Measurements from ENCODE around the gene SNX30. TPM values are rescaled to one million over a fixed set of nuclear protein-coding genes. Genes with fewer than 3 reads are reported as not detected.

SNX30 gene
- total and polyA plus RNA-seq, 4 experiments from 2014 or later: 0.73 to 10.9 (median 7.4) TPM

DNA sequence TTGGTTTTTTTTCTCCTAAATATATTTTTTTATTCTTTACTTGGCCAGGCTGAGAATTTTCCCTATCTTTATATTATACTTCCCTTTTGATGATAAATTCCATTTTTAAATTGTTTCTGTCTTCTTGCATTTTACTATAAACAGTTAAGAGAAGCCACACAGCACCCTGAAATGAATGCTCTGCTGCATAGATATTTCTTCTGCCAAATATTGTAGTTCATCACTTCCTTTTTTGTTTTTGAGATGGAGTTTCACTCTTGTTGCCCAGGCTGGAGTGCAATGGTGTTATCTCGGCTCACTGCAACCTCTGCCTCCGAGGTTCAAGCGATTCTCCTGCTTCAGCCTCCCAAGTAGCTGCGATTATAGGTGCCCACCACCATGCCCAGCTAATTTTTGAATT is 24.1 kb upstream of the SNX30 start:
- H3K4me1 Mint-ChIP-seq: peaks cover 0 to 1% (median 0%) of the 10 kb centered on the region in 4 donors
- Histone ChIP-seq H3K4me1 (ENCODE audit: insufficient read depth, low read length) (no peaks in the 10 kb centered on the region), H3K36me3 (ENCODE audit: insufficient read depth, low read length) (no peaks in the 10 kb centered on the region), H3K27ac (ENCODE audit: low read depth, low read length) (no peak overlapping the region), H3K27me3 (ENCODE audit: insufficient read depth, low read length) (no peaks in the 10 kb centered on the region), H3K9me3 (ENCODE audit: control insufficient read depth in 1 of 2, low read length in 2 of 2) (no peaks in the 10 kb centered on the region), H3K4me3 (ENCODE audit: low read length in 2 of 2) (no peak overlapping the region)
- no peaks in the 10 kb centered on the region for H3K27me3 Mint-ChIP-seq
- no peak for DNase-seq
- POLR2A ChIA-PET (ENCODE audit: partially characterized antibody): interaction anchor here (1.4 kb wide), 1 partner anchor 9 kb away, joined by 5 read pairs; the partner anchor contains the start of gene INIP
- H3K36me3 Mint-ChIP-seq: no peaks in the 10 kb centered on the region
- no peak overlapping the region for H3K27ac Mint-ChIP-seq
- CTCF ChIA-PET (ENCODE audit: partially characterized antibody): no interaction called here
- no peaks in the 10 kb centered on the region for H3K9me3 Mint-ChIP-seq
- intact Hi-C loops (cut with micrococcal nuclease): no loop called here
- H3K4me3 Mint-ChIP-seq: no peak overlapping the region

DNA sequence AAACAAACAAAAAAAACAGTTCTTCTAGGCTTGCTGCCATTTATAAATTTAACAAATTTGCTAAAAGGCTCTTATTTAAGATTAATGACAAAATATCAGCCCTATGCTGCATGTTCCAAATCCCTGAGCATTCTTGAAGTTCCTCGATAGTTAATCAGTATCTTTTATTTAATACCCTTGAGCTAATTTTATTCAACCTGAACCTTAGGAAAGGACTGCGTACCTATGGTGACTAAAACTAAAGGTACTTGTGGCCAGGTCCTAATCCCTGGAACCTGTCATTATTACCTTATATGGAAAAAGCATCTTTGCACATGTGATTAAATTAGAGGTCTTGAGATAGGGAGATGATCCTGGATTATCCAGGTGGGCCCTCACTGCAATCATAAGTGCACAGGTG is 22.2 kb upstream of the SNX30 start:
- no peaks in the 10 kb centered on the region for H3K27me3 ChIP-seq (ENCODE audit: insufficient read depth, low read length)
- intact Hi-C loops (cut with micrococcal nuclease): no loop called here
- H3K27ac ChIP-seq (ENCODE audit: low read depth, low read length): no peak overlapping the region
- H3K27me3 Mint-ChIP-seq: no peaks in the 10 kb centered on the region
- no peaks in the 10 kb centered on the region for H3K36me3 ChIP-seq (ENCODE audit: insufficient read depth, low read length)
- no peak overlapping the region for H3K4me3 Mint-ChIP-seq
- H3K4me1 Mint-ChIP-seq: peaks cover 0 to 1% (median 0%) of the 10 kb centered on the region in 4 donors
- CTCF ChIA-PET (ENCODE audit: partially characterized antibody): no interaction called here
- no peak overlapping the region for H3K4me3 ChIP-seq (ENCODE audit: low read length in 2 of 2)
- H3K9me3 Mint-ChIP-seq: no peaks in the 10 kb centered on the region
- H3K36me3 Mint-ChIP-seq: no peaks in the 10 kb centered on the region
- DNase-seq: no peak
- H3K4me1 ChIP-seq (ENCODE audit: insufficient read depth, low read length): no peaks in the 10 kb centered on the region
- no peaks in the 10 kb centered on the region for H3K9me3 ChIP-seq (ENCODE audit: control insufficient read depth in 1 of 2, low read length in 2 of 2)
- H3K27ac Mint-ChIP-seq: no peak overlapping the region
- POLR2A ChIA-PET (ENCODE audit: partially characterized antibody): no interaction called here

DNA sequence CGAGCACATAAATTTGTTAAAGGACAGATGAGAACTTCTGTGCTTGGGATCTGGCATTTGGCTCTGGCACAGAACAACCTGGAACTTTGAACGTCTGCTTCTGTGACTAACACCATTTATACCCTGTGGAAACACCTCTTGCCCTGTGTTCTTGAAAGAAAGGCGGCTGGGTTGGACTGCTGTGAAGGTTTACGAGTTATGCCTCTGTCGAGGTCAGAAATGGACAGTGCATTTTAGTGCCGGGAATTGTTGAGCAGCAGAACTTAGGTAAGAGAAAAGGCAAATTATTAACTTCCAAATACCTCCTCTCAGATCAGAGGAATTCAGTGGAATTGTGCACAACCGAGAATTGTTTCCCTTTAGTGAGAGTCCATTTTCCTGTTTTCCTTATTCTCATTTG is 18.6 kb upstream of the SNX30 start:
- Mint-ChIP-seq H3K27me3 (no peaks in the 10 kb centered on the region), H3K36me3 (no peaks in the 10 kb centered on the region), H3K9me3 (no peaks in the 10 kb centered on the region), H3K27ac (no peak overlapping the region), H3K4me3 (no peak overlapping the region), H3K4me1 (peaks cover 2 to 10% (median 5%) of the 10 kb centered on the region in 4 donors)
- ChIA-PET POLR2A (ENCODE audit: partially characterized antibody) (no interaction called here), CTCF (ENCODE audit: partially characterized antibody) (no interaction called here)
- H3K4me1 ChIP-seq (ENCODE audit: insufficient read depth, low read length): no peaks in the 10 kb centered on the region
- no peaks in the 10 kb centered on the region for H3K36me3 ChIP-seq (ENCODE audit: insufficient read depth, low read length)
- no peak overlapping the region for H3K4me3 ChIP-seq (ENCODE audit: low read length in 2 of 2)
- no peaks in the 10 kb centered on the region for H3K27me3 ChIP-seq (ENCODE audit: insufficient read depth, low read length)
- DNase-seq: no peak
- no peaks in the 10 kb centered on the region for H3K9me3 ChIP-seq (ENCODE audit: control insufficient read depth in 1 of 2, low read length in 2 of 2)
- no peak overlapping the region for H3K27ac ChIP-seq (ENCODE audit: low read depth, low read length)
- intact Hi-C loops (cut with micrococcal nuclease): no loop called here

DNA sequence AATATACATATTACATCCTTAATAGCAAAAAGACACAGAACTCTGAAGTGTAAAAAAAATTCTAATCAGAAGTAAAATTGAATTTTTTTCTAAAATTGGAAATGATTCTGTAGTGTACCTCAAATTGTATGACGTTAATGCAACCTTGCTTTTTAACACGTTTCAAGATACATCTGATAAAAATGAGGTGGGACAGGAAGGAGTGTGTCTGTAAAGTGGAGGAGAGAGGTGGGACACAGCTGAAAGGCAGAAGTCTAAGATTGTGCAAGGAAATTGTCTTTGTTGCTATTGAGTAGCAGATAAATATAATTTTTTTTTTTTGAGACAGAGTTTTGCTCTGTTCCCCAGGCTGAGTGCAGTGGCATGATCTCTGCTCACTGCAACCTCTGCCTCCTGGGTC is 15.7 kb upstream of the SNX30 start:
- Mint-ChIP-seq H3K27ac (peak overlapping the region in 6 of 7 donors; percentile 1 to 84 (median 70)), H3K4me1 (peaks cover 2 to 13% (median 5%) of the 10 kb centered on the region in 4 donors)

DNA sequence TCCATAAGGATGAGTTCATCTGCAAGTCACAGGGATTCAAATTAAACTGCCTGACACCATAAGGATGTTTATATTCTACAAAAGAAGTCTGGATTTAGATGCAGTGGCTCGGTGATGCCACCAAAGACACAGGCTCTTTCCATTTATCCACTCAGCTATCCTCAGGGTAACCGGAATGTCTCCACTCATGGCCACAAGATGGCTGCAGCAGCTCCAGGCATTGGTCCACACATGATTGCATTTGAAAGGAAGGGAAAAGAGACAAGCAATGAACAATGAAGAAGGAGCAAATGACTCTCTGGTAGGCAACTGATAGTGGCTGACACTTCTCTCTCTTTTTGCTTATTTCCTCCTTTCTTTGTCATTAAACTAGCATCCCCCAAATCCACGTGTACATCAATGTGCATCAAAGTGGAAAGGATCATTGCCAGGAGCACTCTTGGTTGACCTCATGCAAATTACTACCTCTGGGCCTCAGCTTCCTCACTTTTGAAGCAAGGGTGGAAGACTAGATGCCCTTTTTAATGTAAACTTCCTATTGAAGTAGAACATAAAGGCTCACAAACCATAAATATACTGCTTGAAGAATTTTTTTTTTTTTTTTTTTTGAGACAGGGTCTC is 7.2 kb upstream of the SNX30 start:
- no peak for DNase-seq
- peaks cover 19% of the 10 kb centered on the region for H3K4me1 ChIP-seq (ENCODE audit: insufficient read depth, low read length)
- Mint-ChIP-seq H3K27me3 (no peaks in the 10 kb centered on the region), H3K36me3 (no peaks in the 10 kb centered on the region), H3K4me1 (peaks cover 13 to 36% (median 25%) of the 10 kb centered on the region in 4 donors), H3K27ac (peak overlapping the region in 2 of 7 donors; percentile 57 to 73), H3K4me3 (no peak overlapping the region), H3K9me3 (no peaks in the 10 kb centered on the region)
- CTCF ChIA-PET (ENCODE audit: partially characterized antibody): interaction anchor here (1.0 to 1.3 kb wide), 2 partner anchors 27 to 50 kb away, joined by 3 to 4 read pairs; no protein-coding TSS in a partner anchor
- H3K27ac ChIP-seq (ENCODE audit: low read depth, low read length): no peak overlapping the region
- no peaks in the 10 kb centered on the region for H3K36me3 ChIP-seq (ENCODE audit: insufficient read depth, low read length)
- H3K9me3 ChIP-seq (ENCODE audit: control insufficient read depth in 1 of 2, low read length in 2 of 2): no peaks in the 10 kb centered on the region
- H3K4me3 ChIP-seq (ENCODE audit: low read length in 2 of 2): no peak overlapping the region
- no peaks in the 10 kb centered on the region for H3K27me3 ChIP-seq (ENCODE audit: insufficient read depth, low read length)
- intact Hi-C loops (cut with micrococcal nuclease): no loop called here
- POLR2A ChIA-PET (ENCODE audit: partially characterized antibody): no interaction called here

More for the DNA sequence above, 15.7 kb upstream of the SNX30 start:
- H3K4me1 ChIP-seq (ENCODE audit: insufficient read depth, low read length): no peaks in the 10 kb centered on the region
- DNase-seq: peak in 4 of 5 donors; percentile 28 to 45 (median 30)
- intact Hi-C loops (cut with micrococcal nuclease): no loop called here
- POLR2A ChIA-PET (ENCODE audit: partially characterized antibody): interaction anchor here (1.3 kb wide), 1 partner anchor 17 kb away, joined by 4 read pairs; the partner anchor contains the start of gene INIP
- CTCF ChIA-PET (ENCODE audit: partially characterized antibody): no interaction called here
- peak overlapping the region in 1 of 8 donors; percentile 17 for H3K4me3 Mint-ChIP-seq
- H3K36me3 ChIP-seq (ENCODE audit: insufficient read depth, low read length): no peaks in the 10 kb centered on the region
- no peaks in the 10 kb centered on the region for H3K36me3 Mint-ChIP-seq
- H3K27me3 ChIP-seq (ENCODE audit: insufficient read depth, low read length): no peaks in the 10 kb centered on the region
- no peak overlapping the region for H3K4me3 ChIP-seq (ENCODE audit: low read length in 2 of 2)
- H3K27me3 Mint-ChIP-seq: no peaks in the 10 kb centered on the region
- H3K9me3 Mint-ChIP-seq: no peaks in the 10 kb centered on the region
- no peaks in the 10 kb centered on the region for H3K9me3 ChIP-seq (ENCODE audit: control insufficient read depth in 1 of 2, low read length in 2 of 2)
- H3K27ac ChIP-seq (ENCODE audit: low read depth, low read length): no peak overlapping the region

DNA sequence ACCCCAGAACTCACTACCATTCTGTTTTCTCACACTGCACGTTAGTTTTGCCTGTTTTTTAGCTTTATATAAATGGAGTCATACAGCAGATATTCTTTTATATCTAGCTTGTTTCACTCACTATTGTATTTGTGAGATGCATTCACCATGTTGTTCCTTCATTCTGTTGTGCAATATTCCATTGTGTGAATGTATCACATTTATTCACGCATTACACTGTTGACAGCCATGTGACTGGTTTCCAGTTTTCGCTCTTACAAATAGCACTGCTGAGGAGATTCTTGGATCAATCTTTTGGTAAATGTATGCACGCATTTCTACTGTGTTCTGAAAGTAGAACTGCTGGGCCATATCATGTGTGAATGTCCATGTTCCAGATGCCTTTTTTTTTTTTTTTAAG is 6.4 kb upstream of the SNX30 start:
- no peaks in the 10 kb centered on the region for H3K27me3 Mint-ChIP-seq
- Histone ChIP-seq H3K27me3 (ENCODE audit: insufficient read depth, low read length) (no peaks in the 10 kb centered on the region), H3K4me3 (ENCODE audit: low read length in 2 of 2) (no peak overlapping the region), H3K27ac (ENCODE audit: low read depth, low read length) (no peak overlapping the region), H3K36me3 (ENCODE audit: insufficient read depth, low read length) (no peaks in the 10 kb centered on the region), H3K4me1 (ENCODE audit: insufficient read depth, low read length) (peaks cover 25% of the 10 kb centered on the region), H3K9me3 (ENCODE audit: control insufficient read depth in 1 of 2, low read length in 2 of 2) (no peaks in the 10 kb centered on the region)
- H3K27ac Mint-ChIP-seq: no peak overlapping the region
- CTCF ChIA-PET (ENCODE audit: partially characterized antibody): interaction anchor here (0.8 kb wide), 2 partner anchors 49 to 986 kb away, joined by 3 to 4 read pairs; no protein-coding TSS in a partner anchor
- no peak for DNase-seq
- peaks cover 16 to 44% (median 28%) of the 10 kb centered on the region in 4 donors for H3K4me1 Mint-ChIP-seq
- H3K36me3 Mint-ChIP-seq: no peaks in the 10 kb centered on the region
- intact Hi-C loops (cut with micrococcal nuclease): no loop called here
- H3K9me3 Mint-ChIP-seq: no peaks in the 10 kb centered on the region
- H3K4me3 Mint-ChIP-seq: no peak overlapping the region
- POLR2A ChIA-PET (ENCODE audit: partially characterized antibody): no interaction called here

DNA sequence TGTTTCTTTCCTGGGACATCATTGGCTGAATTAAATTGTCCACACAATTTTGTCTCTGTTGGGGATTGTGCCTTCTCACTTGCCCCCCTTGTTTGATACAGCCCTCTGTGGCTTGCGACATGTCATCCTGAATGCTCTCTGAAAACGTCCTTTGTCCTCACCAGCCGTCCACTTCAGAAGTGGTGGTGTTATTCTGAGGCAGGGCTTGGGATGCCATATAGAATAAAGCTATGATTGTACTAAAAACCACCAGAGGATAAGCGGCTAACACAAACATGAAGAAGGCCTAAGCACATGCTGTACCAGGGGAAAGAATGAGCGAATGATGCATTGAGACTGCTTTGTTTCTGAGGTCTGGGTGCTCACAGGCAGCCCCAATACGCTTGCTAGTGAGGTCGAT is 3.5 kb upstream of the SNX30 start:
- CTCF ChIA-PET (ENCODE audit: partially characterized antibody): interaction anchor here (1.0 to 1.5 kb wide), 2 partner anchors 46 kb away, joined by 3 read pairs; no protein-coding TSS in a partner anchor
- no peaks in the 10 kb centered on the region for H3K36me3 Mint-ChIP-seq

More for the DNA sequence above, 3.5 kb upstream of the SNX30 start:
- Histone ChIP-seq H3K27ac (ENCODE audit: low read depth, low read length) (no peak overlapping the region), H3K4me1 (ENCODE audit: insufficient read depth, low read length) (peaks cover 31% of the 10 kb centered on the region), H3K27me3 (ENCODE audit: insufficient read depth, low read length) (no peaks in the 10 kb centered on the region), H3K36me3 (ENCODE audit: insufficient read depth, low read length) (no peaks in the 10 kb centered on the region), H3K4me3 (ENCODE audit: low read length in 2 of 2) (no peak overlapping the region), H3K9me3 (ENCODE audit: control insufficient read depth in 1 of 2, low read length in 2 of 2) (no peaks in the 10 kb centered on the region)
- no peaks in the 10 kb centered on the region for H3K27me3 Mint-ChIP-seq
- H3K4me3 Mint-ChIP-seq: no peak overlapping the region
- DNase-seq: no peak
- H3K27ac Mint-ChIP-seq: peak overlapping the region in 4 of 7 donors; percentile 2 to 95 (median 34)
- intact Hi-C loops (cut with micrococcal nuclease): no loop called here
- POLR2A ChIA-PET (ENCODE audit: partially characterized antibody): interaction anchor here (1.1 kb wide), 1 partner anchor 40 kb away, joined by 3 read pairs; no protein-coding TSS in a partner anchor
- no peaks in the 10 kb centered on the region for H3K9me3 Mint-ChIP-seq
- peaks cover 23 to 47% (median 35%) of the 10 kb centered on the region in 4 donors for H3K4me1 Mint-ChIP-seq

All from CD4-positive, alpha-beta memory T cell (primary cell).